IMR-90 (cell line): Measurements from ENCODE around the gene CALD1. TPM values are rescaled to one million over a fixed set of nuclear protein-coding genes. Genes with fewer than 3 reads are reported as not detected.

Experiments
- ATAC-seq: fragments of 200-7000 bp; cut with Tn5 transposase; 2 replicates; pipeline ENCODE4 v1.9.1; 2020; ENCODE audit warnings: low read depth, mild to moderate bottlenecking, moderate library complexity
- BruUV-seq: library from RNA; stranded (reverse); fragments of 400-500 nt; replicated peaks from 2 replicates; lab custom pipeline; 2021; lab: Mats Ljungman, UMichigan
- CTCF ChIA-PET: fragments of 300-600 bp; formaldehyde crosslinking; extraction: SDS; loops from one replicate; lab custom pipeline; 2021; ENCODE audit warnings: antibody characterized with exemption; lab: Yijun Ruan, JAX
- POLR2A ChIA-PET: fragments of 300-600 bp; sonication (Branson Sonifier 250); formaldehyde crosslinking; loops from one replicate; lab custom pipeline; 2022; ENCODE audit warnings: antibody characterized with exemption; ENCODE audit not compliant: unreplicated experiment; lab: Charles Lee
- DNase-seq: peaks from one replicate; pipeline ENCODE4 v3.0.0; 2013
- H2AFZ ChIP-seq: replicated peaks from 2 replicates; pipeline ENCODE3; 2013; ENCODE audit warnings: low read length, mild to moderate bottlenecking; ENCODE audit not compliant: poor library complexity
- H2AK5ac ChIP-seq: 2 replicates; pipeline ENCODE4 v1.6.1; 2013; ENCODE audit warnings: low read depth, low read length, inconsistent platforms
- H2AK9ac ChIP-seq: replicated peaks from 2 replicates; pipeline ENCODE3; 2013; ENCODE audit warnings: mild to moderate bottlenecking, low read depth, low read length, moderate library complexity; ENCODE audit not compliant: poor library complexity
- H2BK120ac ChIP-seq: 2 replicates; pipeline ENCODE4 v1.6.1; 2013; ENCODE audit warnings: low read depth, low read length, inconsistent platforms
- H2BK15ac ChIP-seq: 3 replicates; pipeline ENCODE4 v1.6.1; 2013; ENCODE audit warnings: low read depth, low read length, inconsistent platforms
- H2BK20ac ChIP-seq: 2 replicates; pipeline ENCODE4 v1.6.1; 2013; ENCODE audit warnings: low read depth, mild to moderate bottlenecking, inconsistent platforms, low read length, moderate library complexity
- H2BK5ac ChIP-seq: 2 replicates; pipeline ENCODE4 v1.6.1; 2013; ENCODE audit warnings: mild to moderate bottlenecking, low read depth, low read length, inconsistent platforms; ENCODE audit not compliant: poor library complexity, severe bottlenecking
- H3K14ac ChIP-seq: replicated peaks from 2 replicates; pipeline ENCODE4 v1.6.1; 2013; ENCODE audit warnings: low read depth, low read length, inconsistent platforms
- H3K18ac ChIP-seq: 2 replicates; pipeline ENCODE4 v1.6.1; 2013; ENCODE audit warnings: low read depth, low read length, control low read depth
- H3K23ac ChIP-seq: 2 replicates; pipeline ENCODE4 v1.6.1; 2013; ENCODE audit warnings: low read depth, low read length, inconsistent platforms
- H3K27ac ChIP-seq: 2 replicates; pipeline ENCODE4 v1.5.1; 2013; ENCODE audit warnings: mild to moderate bottlenecking, control low read depth, low read length; ENCODE audit not compliant: insufficient read depth
- H3K27me3 ChIP-seq: 2 replicates; pipeline ENCODE4 v1.6.1; 2013; ENCODE audit warnings: low read length; ENCODE audit not compliant: control insufficient read depth, insufficient read depth
- H3K36me3 ChIP-seq: 2 replicates; pipeline ENCODE4 v1.6.1; 2013; ENCODE audit warnings: low read length, mixed read lengths; ENCODE audit not compliant: control insufficient read depth, insufficient read depth
- H3K4ac ChIP-seq: 2 replicates; pipeline ENCODE4 v1.6.1; 2013; ENCODE audit warnings: low read depth, low read length, inconsistent platforms
- H3K4me1 ChIP-seq: 2 replicates; pipeline ENCODE4 v1.6.1; 2013; ENCODE audit warnings: low read length, mixed read lengths; ENCODE audit not compliant: control insufficient read depth, insufficient read depth
- H3K4me2 ChIP-seq: 2 replicates; pipeline ENCODE4 v1.6.1; 2013; ENCODE audit warnings: low read depth, mild to moderate bottlenecking, control low read depth, low read length, moderate library complexity
- H3K4me3 ChIP-seq: 2 replicates; pipeline ENCODE4 v1.5.1; 2013; ENCODE audit warnings: low read depth, mild to moderate bottlenecking, control low read depth, low read length, moderate library complexity; ENCODE audit not compliant: insufficient read depth
- H3K56ac ChIP-seq: 2 replicates; pipeline ENCODE4 v1.6.1; 2013; ENCODE audit warnings: low read length, inconsistent platforms; ENCODE audit not compliant: insufficient read depth; ENCODE audit errors: extremely low read depth
- H3K79me1 ChIP-seq, 2 experiments: 2 replicates each; pipeline ENCODE4 v1.6.1; 2013; ENCODE audit warnings: low read length in 2 of 2, inconsistent platforms in 1 of 2, low read depth in 1 of 2
- H3K9ac ChIP-seq: 2 replicates; pipeline ENCODE4 v1.6.1; 2013; ENCODE audit warnings: low read depth, low read length, control low read depth
- H3K9me1 ChIP-seq: 2 replicates; pipeline ENCODE4 v1.6.1; 2013; ENCODE audit warnings: low read length, inconsistent platforms; ENCODE audit not compliant: insufficient read depth
- H3K9me3 ChIP-seq: 2 replicates; pipeline ENCODE4 v1.6.1; 2013; ENCODE audit warnings: low read length; ENCODE audit not compliant: control insufficient read depth, insufficient read depth
- H4K20me1 ChIP-seq: 2 replicates; pipeline ENCODE4 v1.6.1; 2013; ENCODE audit warnings: low read length, inconsistent platforms; ENCODE audit not compliant: insufficient read depth
- H4K5ac ChIP-seq: 2 replicates; pipeline ENCODE4 v1.6.1; 2013; ENCODE audit warnings: mild to moderate bottlenecking, low read depth, low read length, control low read depth
- H4K8ac ChIP-seq, 2 experiments: 2 replicates each; pipeline ENCODE4 v1.6.1; 2013; ENCODE audit warnings: low read depth in 2 of 2, low read length in 2 of 2, control low read depth in 1 of 2, inconsistent platforms in 1 of 2
- H4K91ac ChIP-seq: 2 replicates; pipeline ENCODE4 v1.6.1; 2013; ENCODE audit warnings: low read depth, low read length, inconsistent platforms; ENCODE audit not compliant: insufficient read depth
- BHLHE40 ChIP-seq: fragments of 150-350 bp; IDR thresholded peaks from 2 replicates; pipeline ENCODE4 v1.6.1; 2016; ENCODE audit warnings: mild to moderate bottlenecking, low read depth, low read length
- CEBPB ChIP-seq: IDR thresholded peaks from 2 replicates; pipeline ENCODE4 v1.6.1; 2012; ENCODE audit warnings: low read depth, low read length, improper control_type of control experiment
- CHD1 ChIP-seq: IDR thresholded peaks from 2 replicates; pipeline ENCODE4 v1.6.1; 2012; ENCODE audit warnings: low read depth, low read length, improper control_type of control experiment
- FOS ChIP-seq: fragments of 150-350 bp; IDR thresholded peaks from 2 replicates; pipeline ENCODE4 v1.6.1; 2016; ENCODE audit warnings: low read depth, low read length
- MAFK ChIP-seq: IDR thresholded peaks from 2 replicates; pipeline ENCODE4 v1.6.1; 2012; ENCODE audit warnings: low read depth, low read length, improper control_type of control experiment
- MXI1 ChIP-seq: IDR thresholded peaks from 2 replicates; pipeline ENCODE4 v1.6.1; 2012; ENCODE audit warnings: low read depth, mild to moderate bottlenecking, low read length, moderate library complexity, borderline replicate concordance
- NFE2L2 ChIP-seq: fragments of 150-350 bp; IDR thresholded peaks from 2 replicates; pipeline ENCODE4 v1.6.1; 2016; ENCODE audit warnings: low read depth, mild to moderate bottlenecking, low read length
- POLR2A ChIP-seq: IDR thresholded peaks from 2 replicates; pipeline ENCODE4 v1.6.1; 2012; ENCODE audit warnings: mild to moderate bottlenecking, low read depth, low read length
- RAD21 ChIP-seq: IDR thresholded peaks from 2 replicates; pipeline ENCODE4 v1.6.1; 2012; ENCODE audit warnings: low read length, improper control_type of control experiment
- RCOR1 ChIP-seq: IDR thresholded peaks from 2 replicates; pipeline ENCODE4 v1.6.1; 2012; ENCODE audit warnings: mild to moderate bottlenecking, low read length, improper control_type of control experiment; ENCODE audit not compliant: insufficient replicate concordance
- RFX5 ChIP-seq: IDR thresholded peaks from 2 replicates; pipeline ENCODE4 v1.8.0; 2012; ENCODE audit warnings: low read depth, mild to moderate bottlenecking, low read length, moderate library complexity
- SMC3 ChIP-seq: fragments of 150-350 bp; IDR thresholded peaks from 2 replicates; pipeline ENCODE4 v1.6.1; 2016; ENCODE audit warnings: low read depth, mild to moderate bottlenecking, antibody characterized with exemption, low read length, moderate library complexity
- WGBS, 2 experiments: methylation state at CpG; one replicate each; pipeline versions ENCODE4 v1.1.5 to v1.1.7; 2013; ENCODE audit warnings: missing lambda C conversion rate in 2 of 2; ENCODE audit not compliant: insufficient read length in 1 of 2; ENCODE audit errors: extremely low coverage in 2 of 2; 5-methylcytosine and 5-hydroxymethylcytosine counted together
- dilution Hi-C: fragments of 300-500 bp; cut with HindIII; formaldehyde crosslinking; loops from one replicate; pipeline ENCODE4 v1.14.3; 2018; ENCODE audit warnings: low sequenced_read_pairs; ENCODE audit not compliant: unreplicated experiment
- in situ Hi-C: fragments of 300-500 bp; cut with MboI; formaldehyde crosslinking; loops from 3 replicates; pipeline ENCODE4 v1.14.3; 2019; ENCODE audit warnings: low sequenced_read_pairs, inconsistent platforms, mixed read lengths
- intact Hi-C: fragments of 100-400 bp; cut with micrococcal nuclease; formaldehyde crosslinking; loops from 2 replicates; pipeline ENCODE4 v1.10.0; 2022
- polyA plus RNA-seq, 3 experiments: library from polyadenylated mRNA; depleted of rRNA; stranded (reverse); fragments of >200 nt; gene quantifications; 2 replicates each; pipeline ENCODE4 v1.2.3, GENCODE V29; 2012; ENCODE audit warnings: low replicate concordance in 1 of 3
- total RNA-seq: library from RNA; depleted of rRNA; stranded (reverse); fragments of >200 nt; gene quantifications from 2 replicates; pipeline ENCODE4 v1.2.3, GENCODE V29; 2012
- TF ChIP-seq, protein P1 (sequence below): fragments of 150-350 bp; IDR thresholded peaks from 2 replicates; pipeline ENCODE4 v1.6.1; 2017; ENCODE audit warnings: mild to moderate bottlenecking, antibody characterized with exemption, low read length, low read depth
- TF ChIP-seq, protein P2 (sequence below): fragments of 150-350 bp; IDR thresholded peaks from 2 replicates; pipeline ENCODE4 v1.6.1; 2016; ENCODE audit warnings: low read depth, mild to moderate bottlenecking, low read length, moderate library complexity, borderline replicate concordance
- TF ChIP-seq, protein P3 (sequence below): conservative IDR thresholded peaks from 2 replicates; pipeline ENCODE4 v1.5.1; 2012; ENCODE audit warnings: mild to moderate bottlenecking, low read depth, low read length, improper control_type of control experiment

CALD1 gene
- total and polyA plus RNA-seq, 2 of the 4 experiments (the other 2 are of a cell fraction): 375 to 487 TPM

DNA sequence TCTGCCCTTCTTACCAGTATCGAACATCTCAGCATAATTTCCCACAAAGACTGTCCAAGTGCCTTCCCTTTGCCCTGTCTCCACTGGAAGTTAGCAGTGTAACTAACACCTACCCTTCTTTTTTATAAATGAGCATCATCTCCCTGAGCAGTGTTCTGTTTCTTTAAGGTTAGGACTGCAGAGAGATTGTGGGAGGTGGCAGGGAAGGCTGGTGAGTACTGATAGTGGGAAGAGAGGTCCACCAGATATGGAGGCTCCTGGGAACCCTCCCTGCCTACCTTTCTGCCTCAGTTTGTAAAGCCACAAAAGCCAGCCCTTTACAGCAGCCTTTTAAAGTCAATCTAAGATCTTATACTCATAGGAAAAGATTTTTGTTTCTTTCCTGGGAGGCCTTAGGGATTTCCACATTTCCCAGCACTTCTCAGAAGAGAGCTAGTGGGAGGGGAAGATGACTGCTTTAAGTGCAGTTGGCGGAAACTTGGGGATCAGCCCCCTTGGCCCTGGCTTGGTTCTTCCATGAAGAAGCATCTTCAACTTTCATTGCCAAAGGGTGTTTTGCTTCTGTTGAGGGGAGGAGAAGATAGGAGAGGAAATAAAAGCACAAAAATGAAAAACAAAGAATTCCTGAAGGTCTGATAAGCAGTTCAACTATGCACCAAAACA is 36.6 kb upstream of the CALD1 start:
- Histone ChIP-seq H2AK9ac (peak overlapping the region; percentile 51), H3K4me2 (peak overlapping the region; percentile 57), H2BK120ac (peak overlapping the region; percentile 98), H3K4ac (peak overlapping the region; percentile 95), H3K9ac (peak overlapping the region; percentile 49), H3K9me3 (no peaks in the 10 kb centered on the region), H3K14ac (peak overlapping the region; percentile 97), H2BK5ac (peak overlapping the region; percentile 95), H2BK20ac (peak overlapping the region; percentile 99), H3K27me3 (no peaks in the 10 kb centered on the region), H3K9me1 (peaks cover 8% of the 10 kb centered on the region; the same call in 1 of the 2 replicates), H4K5ac (peak overlapping the region; percentile 94), H4K20me1 (no peaks in the 10 kb centered on the region), H4K8ac (peak overlapping the region; percentile 89 to 98), H3K27ac (peak overlapping the region; percentile 95), H3K79me1 (peaks cover 0 to 9% of the 10 kb centered on the region in 2 experiments; a peak in 3 of 4 replicates), H3K18ac (peak overlapping the region; percentile 97), H2BK15ac (peak overlapping the region; percentile 91; the same call in 2 of the 3 replicates), H2AFZ (peak overlapping the region; percentile 75), H3K56ac (peak overlapping the region; percentile 87), H3K4me1 (peaks cover 15% of the 10 kb centered on the region), H3K4me3 (no peak overlapping the region), H3K23ac (peak overlapping the region; percentile 97), H2AK5ac (peak overlapping the region; percentile 98), H4K91ac (peak overlapping the region; percentile 97), H3K36me3 (no peaks in the 10 kb centered on the region)
- no CpG with 5 or more reads among the region's 2 CpGs for WGBS, 2 experiments
- ChIA-PET POLR2A (interaction anchor here (0.5 to 1.4 kb wide), 5 partner anchors 14 to 289 kb away, joined by 3 to 14 read pairs (median 3); partner anchors contain the start of gene CALD1), CTCF (interaction anchor here (1.0 to 1.7 kb wide), 3 partner anchors 9 to 53 kb away, joined by 3 to 5 read pairs (median 3); no protein-coding TSS in a partner anchor)
- in situ Hi-C loops: no loop called here
- dilution Hi-C loops: no loop called here
- BruUV-seq: no TSS peak
- peak; percentile 73 for ATAC-seq
- peak; percentile 74 for DNase-seq
- intact Hi-C loops: loop anchor here (1.0 kb wide), 2 partner anchors 36 to 53 kb away; partner anchors contain the start of gene CALD1
- TF ChIP-seq, protein P1, sequence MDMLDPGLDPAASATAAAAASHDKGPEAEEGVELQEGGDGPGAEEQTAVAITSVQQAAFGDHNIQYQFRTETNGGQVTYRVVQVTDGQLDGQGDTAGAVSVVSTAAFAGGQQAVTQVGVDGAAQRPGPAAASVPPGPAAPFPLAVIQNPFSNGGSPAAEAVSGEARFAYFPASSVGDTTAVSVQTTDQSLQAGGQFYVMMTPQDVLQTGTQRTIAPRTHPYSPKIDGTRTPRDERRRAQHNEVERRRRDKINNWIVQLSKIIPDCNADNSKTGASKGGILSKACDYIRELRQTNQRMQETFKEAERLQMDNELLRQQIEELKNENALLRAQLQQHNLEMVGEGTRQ: no peak
- TF ChIP-seq MXI1 (no peak), RCOR1 (no peak), CEBPB (no peak), RFX5 (no peak), POLR2A (no peak), BHLHE40 (no peak), SMC3 (no peak), NFE2L2 (no peak), RAD21 (no peak), MAFK (no peak), CHD1 (no peak), FOS (no peak)
- TF ChIP-seq, protein P2, sequence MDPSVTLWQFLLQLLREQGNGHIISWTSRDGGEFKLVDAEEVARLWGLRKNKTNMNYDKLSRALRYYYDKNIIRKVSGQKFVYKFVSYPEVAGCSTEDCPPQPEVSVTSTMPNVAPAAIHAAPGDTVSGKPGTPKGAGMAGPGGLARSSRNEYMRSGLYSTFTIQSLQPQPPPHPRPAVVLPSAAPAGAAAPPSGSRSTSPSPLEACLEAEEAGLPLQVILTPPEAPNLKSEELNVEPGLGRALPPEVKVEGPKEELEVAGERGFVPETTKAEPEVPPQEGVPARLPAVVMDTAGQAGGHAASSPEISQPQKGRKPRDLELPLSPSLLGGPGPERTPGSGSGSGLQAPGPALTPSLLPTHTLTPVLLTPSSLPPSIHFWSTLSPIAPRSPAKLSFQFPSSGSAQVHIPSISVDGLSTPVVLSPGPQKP: no peak
- TF ChIP-seq, protein P3, sequence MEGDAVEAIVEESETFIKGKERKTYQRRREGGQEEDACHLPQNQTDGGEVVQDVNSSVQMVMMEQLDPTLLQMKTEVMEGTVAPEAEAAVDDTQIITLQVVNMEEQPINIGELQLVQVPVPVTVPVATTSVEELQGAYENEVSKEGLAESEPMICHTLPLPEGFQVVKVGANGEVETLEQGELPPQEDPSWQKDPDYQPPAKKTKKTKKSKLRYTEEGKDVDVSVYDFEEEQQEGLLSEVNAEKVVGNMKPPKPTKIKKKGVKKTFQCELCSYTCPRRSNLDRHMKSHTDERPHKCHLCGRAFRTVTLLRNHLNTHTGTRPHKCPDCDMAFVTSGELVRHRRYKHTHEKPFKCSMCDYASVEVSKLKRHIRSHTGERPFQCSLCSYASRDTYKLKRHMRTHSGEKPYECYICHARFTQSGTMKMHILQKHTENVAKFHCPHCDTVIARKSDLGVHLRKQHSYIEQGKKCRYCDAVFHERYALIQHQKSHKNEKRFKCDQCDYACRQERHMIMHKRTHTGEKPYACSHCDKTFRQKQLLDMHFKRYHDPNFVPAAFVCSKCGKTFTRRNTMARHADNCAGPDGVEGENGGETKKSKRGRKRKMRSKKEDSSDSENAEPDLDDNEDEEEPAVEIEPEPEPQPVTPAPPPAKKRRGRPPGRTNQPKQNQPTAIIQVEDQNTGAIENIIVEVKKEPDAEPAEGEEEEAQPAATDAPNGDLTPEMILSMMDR: no peak
